ENCODE results near the gene NUDT17. TPM values are rescaled to one million over a fixed set of nuclear protein-coding genes. Genes with fewer than 3 reads are reported as not detected.

NUDT17 gene
- total and polyA plus RNA-seq, 9 of the 15 experiments (the other 6 are each of a cell fraction or from before 2014, with no cell fraction given): 2.1 to 10.0 (median 6.1) TPM

GRCh38 chr1:145845144-145845513 lies 301 bp upstream of the NUDT17 start (continued):
- 0 out of 2 replicates have a peak, but pooled peaks have one; percentile 45 for TF ChIP-seq THRAP3 (IDR thresholded peaks at IDR 0.05; ENCODE audit: borderline replicate concordance)
- TF ChIP-seq MTF1 (CRISPR knock-in tag; IDR thresholded peaks at IDR 0.05; ENCODE audit: borderline replicate concordance): no peak
- no peak for TF ChIP-seq NEUROD1 (IDR thresholded peaks at IDR 0.05; ENCODE audit: borderline replicate concordance, low read depth, low read length, partially characterized antibody)
- TF ChIP-seq L3MBTL2 (IDR thresholded peaks at IDR 0.05): no peak
- TF ChIP-seq SPI1 (IDR thresholded peaks at IDR 0.05; ENCODE audit: borderline replicate concordance, low read depth, low read length): peak; percentile 83
- TF ChIP-seq ZNF324 (CRISPR knock-in tag; IDR thresholded peaks at IDR 0.05): no peak
- TF ChIP-seq ELK1 (CRISPR knock-in tag; IDR thresholded peaks at IDR 0.05): no peak
- TF ChIP-seq SMARCA5 (IDR thresholded peaks at IDR 0.05): peak; percentile 32; the same call in 1 of the 2 replicates
- TF ChIP-seq GATAD2B (IDR thresholded peaks at IDR 0.05; ENCODE audit: borderline replicate concordance): no peak
- TF ChIP-seq NBN (IDR thresholded peaks at IDR 0.05; ENCODE audit: low read depth): no peak
- no peak for TF ChIP-seq ZNF449 (CRISPR knock-in tag; IDR thresholded peaks at IDR 0.05)
- TF ChIP-seq TAF1 (IDR thresholded peaks at IDR 0.05; ENCODE audit: control insufficient read depth, extremely low read depth, insufficient read depth, low read length, severe bottlenecking): no peak
- TF ChIP-seq GATA2 (CRISPR knock-in tag; IDR thresholded peaks at IDR 0.05): peak; percentile 54
- no peak for TF ChIP-seq ZNF764 (CRISPR knock-in tag; IDR thresholded peaks at IDR 0.05; ENCODE audit: low read depth)
- TF ChIP-seq TCF7L2 (IDR thresholded peaks at IDR 0.05; ENCODE audit: low read depth, low read length): no peak
- TF ChIP-seq POLR2B (IDR thresholded peaks at IDR 0.05; ENCODE audit: low read depth, partially characterized antibody): peak; percentile 1
- TF ChIP-seq CEBPG (CRISPR knock-in tag; IDR thresholded peaks at IDR 0.05): no peak
- TF ChIP-seq CEBPG (tag; conservative IDR thresholded peaks at IDR 0.05 in 1 of 2, IDR thresholded peaks at IDR 0.05 in 1 of 2): no peak
- TF ChIP-seq BCL6 (CRISPR knock-in tag; IDR thresholded peaks at IDR 0.05): no peak
- TF ChIP-seq SOX6 (IDR thresholded peaks at IDR 0.05): no peak
- TF ChIP-seq ZFX (CRISPR knock-in tag; IDR thresholded peaks at IDR 0.05): no peak
- no peak for TF ChIP-seq ZNF212 (CRISPR knock-in tag; IDR thresholded peaks at IDR 0.05)
- TF ChIP-seq ZNF232 (CRISPR knock-in tag; IDR thresholded peaks at IDR 0.05): no peak
- TF ChIP-seq CHCHD3 (CRISPR knock-in tag; IDR thresholded peaks at IDR 0.05): no peak
- no peak for TF ChIP-seq YBX1 (IDR thresholded peaks at IDR 0.05)
- no peak for TF ChIP-seq MAFK (IDR thresholded peaks at IDR 0.05; ENCODE audit: low read length)
